ENCODE measurements around the gene ZCWPW1. TPM values are rescaled to one million over a fixed set of nuclear protein-coding genes. Genes with fewer than 3 reads are reported as not detected.
"Not testable (repeated sequence)": the region's sequence is repeated elsewhere in the genome, so short reads cannot be mapped to it uniquely, and the experiment has no call there.

ZCWPW1 gene
- total and polyA plus RNA-seq, 2 donors = 4.8 to 33.9 TPM

DNA sequence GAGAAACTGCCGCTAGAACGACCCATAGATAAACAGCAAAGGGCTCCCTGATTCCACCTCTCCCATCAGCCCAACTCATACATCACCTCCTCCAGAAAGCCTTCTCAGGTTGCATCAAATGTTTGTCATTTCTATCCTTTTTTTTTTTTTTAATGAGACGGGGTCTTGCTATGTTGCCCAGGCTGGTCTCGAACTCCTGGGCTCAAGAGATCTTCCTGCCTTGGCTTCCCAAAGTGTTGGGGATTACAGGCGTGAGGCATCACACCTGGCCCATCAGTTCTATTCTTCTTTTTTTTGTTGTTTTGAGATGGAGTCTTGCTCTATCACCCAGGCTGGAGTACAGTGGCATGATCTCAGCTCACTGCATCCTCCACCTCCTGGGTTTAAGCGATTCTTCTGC lies 28.5 kb upstream of the ZCWPW1 start:
- Histone ChIP-seq H3K27ac (ENCODE audit: low read depth in 1 of 2, low read length in 1 of 2) (no peak overlapping the region), H3K4me3 (ENCODE audit: low read length in 2 of 2) (no peak overlapping the region), H3K4me1 (ENCODE audit: control insufficient read depth in 2 of 2, insufficient read depth in 2 of 2, low read length in 2 of 2) (peaks cover 10 to 32% of the 10 kb centered on the region in 2 donors), H3K27me3 (ENCODE audit: control insufficient read depth in 2 of 2, insufficient read depth in 1 of 2, low read length in 1 of 2) (no peaks in the 10 kb centered on the region), H3K9me3 (ENCODE audit: control insufficient read depth in 2 of 2, insufficient read depth in 1 of 2, low read length in 1 of 2) (no peaks in the 10 kb centered on the region), H3K36me3 (ENCODE audit: control insufficient read depth in 2 of 2, insufficient read depth in 2 of 2, low read length in 1 of 2) (peaks cover 24 to 28% of the 10 kb centered on the region in 2 donors)
- DNase-seq (ENCODE audit: low read depth in 6 of 9, low spot score in 9 of 9) = no peak
- WGBS = 99% methylated on average over 6 of the region's 6 CpGs

- WGBS = 98% methylated on average over 14 of the region's 14 CpGs
- H3K4me3 ChIP-seq (ENCODE audit: low read length in 2 of 2) = no peak overlapping the region
- H3K36me3 ChIP-seq (ENCODE audit: control insufficient read depth in 2 of 2, insufficient read depth in 2 of 2, low read length in 1 of 2) = peaks cover 24 to 25% of the 10 kb centered on the region in 2 donors
- no peaks in the 10 kb centered on the region for H3K27me3 ChIP-seq (ENCODE audit: control insufficient read depth in 2 of 2, insufficient read depth in 1 of 2, low read length in 1 of 2)
- DNase-seq (ENCODE audit: low read depth in 6 of 9, low spot score in 9 of 9) = no peak
- peaks cover 10 to 32% of the 10 kb centered on the region in 2 donors for H3K4me1 ChIP-seq (ENCODE audit: control insufficient read depth in 2 of 2, insufficient read depth in 2 of 2, low read length in 2 of 2)
- H3K9me3 ChIP-seq (ENCODE audit: control insufficient read depth in 2 of 2, insufficient read depth in 1 of 2, low read length in 1 of 2) = no peaks in the 10 kb centered on the region
- peak overlapping the region in 1 of 2 donors; percentile 12 for H3K27ac ChIP-seq (ENCODE audit: low read depth in 1 of 2, low read length in 1 of 2)
These were observed 28.1 kb upstream of the ZCWPW1 start for GRCh38 chr7:100456562-100456961.

DNA sequence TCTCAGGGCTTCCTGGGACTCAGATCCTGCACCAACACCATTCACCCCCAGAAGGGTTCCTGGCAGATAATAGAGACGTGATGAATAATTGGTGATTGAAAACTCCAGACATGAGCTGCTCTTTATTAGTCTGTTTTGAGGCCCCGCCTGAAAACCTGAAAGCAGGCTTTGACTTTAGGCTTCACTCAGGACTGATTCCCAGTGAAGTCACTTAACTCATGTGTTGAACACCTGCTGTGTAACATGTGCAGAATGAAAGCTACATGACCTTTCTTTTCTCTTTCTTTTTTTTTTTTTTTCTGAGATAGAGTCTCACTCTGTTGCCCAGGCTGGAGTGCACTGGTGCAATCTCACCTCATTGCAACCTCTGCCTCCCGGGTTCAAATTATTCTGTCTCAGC lies 26.7 kb upstream of the ZCWPW1 start:
- Histone ChIP-seq H3K27ac (ENCODE audit: low read depth in 1 of 2, low read length in 1 of 2) (peak overlapping the region; percentile 77 to 92), H3K4me3 (ENCODE audit: low read length in 2 of 2) (no peak overlapping the region), H3K36me3 (ENCODE audit: control insufficient read depth in 2 of 2, insufficient read depth in 2 of 2, low read length in 1 of 2) (peaks cover 13 to 17% of the 10 kb centered on the region in 2 donors), H3K27me3 (ENCODE audit: control insufficient read depth in 2 of 2, insufficient read depth in 1 of 2, low read length in 1 of 2) (no peaks in the 10 kb centered on the region), H3K9me3 (ENCODE audit: control insufficient read depth in 2 of 2, insufficient read depth in 1 of 2, low read length in 1 of 2) (peaks cover 0 to 3% of the 10 kb centered on the region in 2 donors), H3K4me1 (ENCODE audit: control insufficient read depth in 2 of 2, insufficient read depth in 2 of 2, low read length in 2 of 2) (peaks cover 10 to 40% of the 10 kb centered on the region in 2 donors)
- WGBS = 75% methylated on average over 3 of the region's 3 CpGs
- peak in 1 of 9 donors; percentile 77 for DNase-seq (ENCODE audit: low read depth in 6 of 9, low spot score in 9 of 9)

DNA sequence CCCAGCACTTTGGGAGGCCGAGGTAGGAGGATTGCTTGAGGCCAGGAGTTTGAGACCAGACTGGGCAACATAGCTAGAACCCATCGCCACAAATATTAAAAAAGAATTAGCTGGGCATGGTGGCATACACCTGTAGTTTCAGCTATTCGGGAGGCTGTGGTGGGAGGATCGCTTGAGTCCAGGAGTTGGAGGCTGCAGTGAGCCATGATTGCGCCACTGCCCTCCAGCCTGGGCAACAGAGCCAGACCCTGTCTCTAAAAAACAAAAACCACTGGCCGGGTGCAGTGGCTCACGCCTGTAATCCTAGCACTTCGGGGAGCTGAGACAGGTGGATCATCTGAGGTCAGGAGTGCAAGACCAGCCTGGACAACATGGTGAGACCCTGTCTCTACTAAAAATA lies 25.4 kb upstream of the ZCWPW1 start:
- H3K9me3 ChIP-seq (ENCODE audit: control insufficient read depth in 2 of 2, insufficient read depth in 1 of 2, low read length in 1 of 2); H3K27me3 ChIP-seq (ENCODE audit: control insufficient read depth in 2 of 2, insufficient read depth in 1 of 2, low read length in 1 of 2); H3K4me3 ChIP-seq (ENCODE audit: low read length in 2 of 2); DNase-seq (ENCODE audit: low read depth in 6 of 9, low spot score in 9 of 9): not testable (repeated sequence)
- Histone ChIP-seq H3K27ac (ENCODE audit: low read depth in 1 of 2, low read length in 1 of 2) (peak overlapping the region in 1 of 2 donors; percentile 57), H3K36me3 (ENCODE audit: control insufficient read depth in 2 of 2, insufficient read depth in 2 of 2, low read length in 1 of 2) (peaks cover 6 to 15% of the 10 kb centered on the region in 2 donors), H3K4me1 (ENCODE audit: control insufficient read depth in 2 of 2, insufficient read depth in 2 of 2, low read length in 2 of 2) (peaks cover 12 to 44% of the 10 kb centered on the region in 2 donors)
- WGBS = 98% methylated on average over 8 of the region's 8 CpGs

GRCh38 chr7:100452513-100452912 lies 24.0 kb upstream of the ZCWPW1 start:
- peaks cover 0 to 4% of the 10 kb centered on the region in 2 donors for H3K9me3 ChIP-seq (ENCODE audit: control insufficient read depth in 2 of 2, insufficient read depth in 1 of 2, low read length in 1 of 2)
- H3K4me3 ChIP-seq (ENCODE audit: low read length in 2 of 2) = no peak overlapping the region
- H3K27ac ChIP-seq (ENCODE audit: low read depth in 1 of 2, low read length in 1 of 2) = no peak overlapping the region
- peaks cover 12 to 44% of the 10 kb centered on the region in 2 donors for H3K4me1 ChIP-seq (ENCODE audit: control insufficient read depth in 2 of 2, insufficient read depth in 2 of 2, low read length in 2 of 2)
- no peaks in the 10 kb centered on the region for H3K27me3 ChIP-seq (ENCODE audit: control insufficient read depth in 2 of 2, insufficient read depth in 1 of 2, low read length in 1 of 2)
- H3K36me3 ChIP-seq (ENCODE audit: control insufficient read depth in 2 of 2, insufficient read depth in 2 of 2, low read length in 1 of 2) = peaks cover 6 to 10% of the 10 kb centered on the region in 2 donors
- WGBS = 94% methylated on average over 3 of the region's 3 CpGs
- DNase-seq (ENCODE audit: low read depth in 6 of 9, low spot score in 9 of 9) = no peak

GRCh38 chr7:100449190-100449795 lies 20.8 kb upstream of the ZCWPW1 start:
- peaks cover 4 to 44% of the 10 kb centered on the region in 2 donors for H3K4me1 ChIP-seq (ENCODE audit: control insufficient read depth in 2 of 2, insufficient read depth in 2 of 2, low read length in 2 of 2)
- WGBS = 95% methylated on average over 13 of the region's 13 CpGs
- no peak overlapping the region for H3K27ac ChIP-seq (ENCODE audit: low read depth in 1 of 2, low read length in 1 of 2)
- H3K36me3 ChIP-seq (ENCODE audit: control insufficient read depth in 2 of 2, insufficient read depth in 2 of 2, low read length in 1 of 2) = no peaks in the 10 kb centered on the region
- H3K27me3 ChIP-seq (ENCODE audit: control insufficient read depth in 2 of 2, insufficient read depth in 1 of 2, low read length in 1 of 2) = no peaks in the 10 kb centered on the region
- H3K9me3 ChIP-seq (ENCODE audit: control insufficient read depth in 2 of 2, insufficient read depth in 1 of 2, low read length in 1 of 2) = peaks cover 0 to 8% of the 10 kb centered on the region in 2 donors
- no peak for DNase-seq (ENCODE audit: low read depth in 6 of 9, low spot score in 9 of 9)
- no peak overlapping the region for H3K4me3 ChIP-seq (ENCODE audit: low read length in 2 of 2)

DNA sequence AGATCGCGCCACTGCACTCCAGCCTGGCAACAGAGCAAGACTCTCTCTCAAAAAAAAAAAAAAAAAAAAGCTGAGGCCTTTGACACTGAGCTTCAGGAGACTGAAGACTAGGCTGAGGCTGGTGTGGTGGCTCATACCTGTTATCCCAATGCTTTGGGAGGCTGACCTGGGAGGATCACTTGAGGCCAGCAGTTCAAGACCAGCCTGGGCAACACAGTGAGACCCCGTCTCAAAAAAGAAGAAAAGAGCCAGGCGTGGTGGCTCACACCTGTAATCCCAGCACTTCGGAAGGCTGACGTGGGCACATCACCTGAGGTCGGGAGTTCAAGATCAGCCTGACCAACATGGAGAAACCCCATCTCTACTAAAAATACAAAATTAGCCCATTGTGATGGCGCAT lies 18.9 kb upstream of the ZCWPW1 start:
- H3K36me3 ChIP-seq (ENCODE audit: control insufficient read depth in 2 of 2, insufficient read depth in 2 of 2, low read length in 1 of 2); H3K27me3 ChIP-seq (ENCODE audit: control insufficient read depth in 2 of 2, insufficient read depth in 1 of 2, low read length in 1 of 2); H3K27ac ChIP-seq (ENCODE audit: low read depth in 1 of 2, low read length in 1 of 2); H3K4me3 ChIP-seq (ENCODE audit: low read length in 2 of 2); DNase-seq (ENCODE audit: low read depth in 6 of 9, low spot score in 9 of 9); H3K9me3 ChIP-seq (ENCODE audit: control insufficient read depth in 2 of 2, insufficient read depth in 1 of 2, low read length in 1 of 2): not testable (repeated sequence)
- 97% methylated on average over 8 of the region's 8 CpGs for WGBS
- peaks cover 4 to 37% of the 10 kb centered on the region in 2 donors for H3K4me1 ChIP-seq (ENCODE audit: control insufficient read depth in 2 of 2, insufficient read depth in 2 of 2, low read length in 2 of 2)

- DNase-seq (ENCODE audit: low read depth in 6 of 9, low spot score in 9 of 9) = no peak
- Histone ChIP-seq H3K36me3 (ENCODE audit: control insufficient read depth in 2 of 2, insufficient read depth in 2 of 2, low read length in 1 of 2) (no peaks in the 10 kb centered on the region), H3K27me3 (ENCODE audit: control insufficient read depth in 2 of 2, insufficient read depth in 1 of 2, low read length in 1 of 2) (no peaks in the 10 kb centered on the region), H3K27ac (ENCODE audit: low read depth in 1 of 2, low read length in 1 of 2) (no peak overlapping the region), H3K4me3 (ENCODE audit: low read length in 2 of 2) (no peak overlapping the region), H3K4me1 (ENCODE audit: control insufficient read depth in 2 of 2, insufficient read depth in 2 of 2, low read length in 2 of 2) (peaks cover 4 to 37% of the 10 kb centered on the region in 2 donors), H3K9me3 (ENCODE audit: control insufficient read depth in 2 of 2, insufficient read depth in 1 of 2, low read length in 1 of 2) (peaks cover 0 to 9% of the 10 kb centered on the region in 2 donors)
- WGBS = 92% methylated on average over 2 of the region's 2 CpGs
These were observed 17.5 kb upstream of the ZCWPW1 start for GRCh38 chr7:100446040-100446439.

GRCh38 chr7:100444311-100445278 lies 16.1 kb upstream of the ZCWPW1 start:
- peak overlapping the region in 1 of 2 donors; percentile 61 for H3K27ac ChIP-seq (ENCODE audit: low read depth in 1 of 2, low read length in 1 of 2)
- DNase-seq (ENCODE audit: low read depth in 6 of 9, low spot score in 9 of 9) = peak in 1 of 9 donors; percentile 38
- no peaks in the 10 kb centered on the region for H3K27me3 ChIP-seq (ENCODE audit: control insufficient read depth in 2 of 2, insufficient read depth in 1 of 2, low read length in 1 of 2)
- 48% methylated on average over 14 of the region's 14 CpGs for WGBS
- H3K36me3 ChIP-seq (ENCODE audit: control insufficient read depth in 2 of 2, insufficient read depth in 2 of 2, low read length in 1 of 2) = no peaks in the 10 kb centered on the region
- H3K4me3 ChIP-seq (ENCODE audit: low read length in 2 of 2) = no peak overlapping the region
- H3K4me1 ChIP-seq (ENCODE audit: control insufficient read depth in 2 of 2, insufficient read depth in 2 of 2, low read length in 2 of 2) = peaks cover 2 to 25% of the 10 kb centered on the region in 2 donors
- H3K9me3 ChIP-seq (ENCODE audit: control insufficient read depth in 2 of 2, insufficient read depth in 1 of 2, low read length in 1 of 2) = peaks cover 0 to 6% of the 10 kb centered on the region in 2 donors

All from thymus (tissue), 11 donors.